Natural killer cell treated with Interleukin-12 subunit alpha and Interleukin-12 subunit beta and Interleukin-15 and Interleukin-18, amount 100 ng/mL, for 72 hours (primary cell): ENCODE results near the gene HAUS3. TPM values are rescaled to one million over a fixed set of nuclear protein-coding genes. Genes with fewer than 3 reads are reported as not detected.

Experiments
- total RNA-seq, 2 donors: library from RNA; stranded (reverse); gene quantifications; one replicate each; pipeline ENCODE4 v1.2.3, GENCODE V29; 2022

The HAUS3 gene
- total RNA-seq, 2 donors from 2014 or later = 17.6 to 30.0 TPM

Other genes with a start within 250 kb of the HAUS3 start
- 10 to 100 TPM; 29.6 to 59.3 TPM for gene NELFA, start 233.1 kb downstream of the HAUS3 start, total RNA-seq
- gene NAT8L, start 182.8 kb downstream of the HAUS3 start, total RNA-seq = under 1 TPM; 0.05 to 0.08 TPM
- gene POLN, start within 50 bp of the HAUS3 start, total RNA-seq = 1 to 10 TPM; 3.8 to 6.1 TPM
- gene MXD4, start 20.0 kb upstream of the HAUS3 start, total RNA-seq = 10 to 100 TPM; 13.9 to 14.5 TPM
- 10 to 100 TPM; 13.8 to 25.6 TPM for gene ZFYVE28, start 176.5 kb upstream of the HAUS3 start, total RNA-seq
- not detected for gene CFAP99, start 176.8 kb upstream of the HAUS3 start, total RNA-seq
- 100 to 1,000 TPM; 112 to 136 TPM for gene RNF4, start 227.0 kb upstream of the HAUS3 start, total RNA-seq